K562 (cell line): ENCODE measurements around the gene SLC25A21. TPM values are rescaled to one million over a fixed set of nuclear protein-coding genes. Genes with fewer than 3 reads are reported as not detected.

Experiments used
- ATF2 ChIP-seq: sonication (generic); formaldehyde crosslinking; IDR thresholded peaks from 2 replicates; pipeline ENCODE4 v1.8.1; 2022; ENCODE audit warnings: missing genetic modification reagents
- CXXC5 ChIP-seq: fragments of 250-450 bp; sonication (Bioruptor Pico); IDR thresholded peaks from 2 replicates; pipeline ENCODE4 v1.8.0; 2022; ENCODE audit warnings: inconsistent platforms, mild to moderate bottlenecking, moderate library complexity
- MAFF ChIP-seq: IDR thresholded peaks from 2 replicates; pipeline ENCODE4 v1.6.1; 2012; ENCODE audit warnings: low read length, improper control_type of control experiment
- MGA ChIP-seq: fragments of 450-650 bp; IDR thresholded peaks from 2 replicates; pipeline ENCODE4 v1.6.1; 2016; ENCODE audit warnings: mild to moderate bottlenecking, moderate library complexity
- SLC30A9 ChIP-seq: fragments of 250-450 bp; sonication (Bioruptor Pico); IDR thresholded peaks from 2 replicates; pipeline ENCODE4 v1.8.0; 2022; ENCODE audit warnings: mild to moderate bottlenecking, moderate library complexity
- ZBTB11 ChIP-seq, 3 experiments: fragments of 200-800 bp in 1 of 3; fragments of 250-450 bp in 1 of 3; fragments of 450-650 bp in 1 of 3; sonication (Bioruptor Pico) in 1 of 3; sonication (Bioruptor generic) in 1 of 3; formaldehyde crosslinking in 1 of 3; IDR thresholded peaks; 2 replicates each; pipeline versions ENCODE4 v1.6.1 to v1.8.0; 2016 to 2022; ENCODE audit warnings: mild to moderate bottlenecking in 2 of 3, missing genetic modification characterization in 2 of 3, missing compliant biosample characterization in 1 of 3, moderate library complexity in 1 of 3
- polyA plus RNA-seq, 8 experiments: library from polyadenylated mRNA; depleted of rRNA in 4 of 8; stranded (reverse) in 5 of 8; unstranded in 3 of 8; fragments of >200 nt; fragmentation: Nextera tagmentation in 2 of 8; fragmentation: Illumina TruSeq in 1 of 8; extraction: Ambion mirVana in 2 of 8; extraction: Trizol in 1 of 8; gene quantifications; 2 replicates each; pipeline versions ENCODE4 v1.2.1 to v1.2.3, GENCODE V29; 2011 to 2014; ENCODE audit warnings: inconsistent platforms in 1 of 8, missing spikeins in 1 of 8
- total RNA-seq, 7 experiments: library from RNA; depleted of rRNA in 6 of 7; stranded (reverse); fragments of >200 nt in 6 of 7; fragmentation: Illumina TruSeq in 2 of 7; extraction: Trizol in 2 of 7; gene quantifications; 2 replicates each; pipeline versions ENCODE4 v1.2.1 to v1.2.3, GENCODE V29; 2011 to 2021; ENCODE audit warnings: low replicate concordance in 1 of 7

The SLC25A21 gene
- total and polyA plus RNA-seq, 9 of the 15 experiments (the other 6 are each of a cell fraction or from before 2014, with no cell fraction given) = 15.2 to 46.7 (median 28.7) TPM

- 0 out of 2 replicates have a peak, but pooled peaks have one; percentile 15 for TF ChIP-seq MGA
- peak; percentile 88 for TF ChIP-seq CXXC5 (CRISPR knock-in tag)
- TF ChIP-seq MAFF = no peak
- no peak for TF ChIP-seq ATF2
- TF ChIP-seq SLC30A9 (CRISPR knock-in tag) = no peak
- no peak for TF ChIP-seq ZBTB11 (CRISPR knock-in tag; IDR thresholded peaks at IDR 0.05)
Observed at GRCh38 chr14:37197421-37198272, 25.2 kb upstream of the SLC25A21 start, which contains the start of gene MIPOL1 (continued).
